ENCODE results near the gene SPATS2L. TPM values are rescaled to one million over a fixed set of nuclear protein-coding genes. Genes with fewer than 3 reads are reported as not detected.

Gene SPATS2L
- total and polyA plus RNA-seq, 9 donors, result 36.5 to 93.0 (median 70.6) TPM

DNA sequence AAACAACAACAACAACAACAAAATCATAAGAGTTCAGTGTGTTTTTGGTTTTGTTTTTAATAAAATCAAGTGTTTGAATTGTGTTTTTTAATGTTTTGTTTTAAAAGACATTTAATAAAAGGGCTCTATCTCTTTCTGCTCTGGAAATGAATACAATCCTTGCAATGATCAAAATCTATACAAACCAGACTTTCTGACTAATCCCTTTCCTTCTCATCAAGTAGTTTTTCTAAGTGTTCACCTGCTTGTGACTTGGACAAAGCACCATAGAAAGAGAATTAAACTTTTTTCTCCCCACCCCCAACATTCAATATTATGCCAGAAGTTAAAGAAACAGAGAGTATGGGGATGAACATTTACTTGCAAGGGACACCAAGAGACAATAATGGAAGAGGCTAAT lies 142.0 kb downstream of the SPATS2L start:
- TF ChIP-seq EP300 (IDR thresholded peaks at IDR 0.05) (no peak), CTCF (IDR thresholded peaks at IDR 0.05) (no peak), POLR2A (IDR thresholded peaks at IDR 0.05) (no peak)
- intact Hi-C loops (cut with DNase I), result no loop called here
- no peak overlapping the region for H3K4me3 ChIP-seq
- no peak overlapping the region for H3K27ac ChIP-seq
- no peaks in the 10 kb centered on the region for H3K36me3 ChIP-seq
- no peaks in the 10 kb centered on the region for H3K27me3 ChIP-seq
- H3K9me3 ChIP-seq, result no peaks in the 10 kb centered on the region
- no peaks in the 10 kb centered on the region for H3K4me1 ChIP-seq (ENCODE audit: insufficient read depth)
- DNase-seq, result no peak

DNA sequence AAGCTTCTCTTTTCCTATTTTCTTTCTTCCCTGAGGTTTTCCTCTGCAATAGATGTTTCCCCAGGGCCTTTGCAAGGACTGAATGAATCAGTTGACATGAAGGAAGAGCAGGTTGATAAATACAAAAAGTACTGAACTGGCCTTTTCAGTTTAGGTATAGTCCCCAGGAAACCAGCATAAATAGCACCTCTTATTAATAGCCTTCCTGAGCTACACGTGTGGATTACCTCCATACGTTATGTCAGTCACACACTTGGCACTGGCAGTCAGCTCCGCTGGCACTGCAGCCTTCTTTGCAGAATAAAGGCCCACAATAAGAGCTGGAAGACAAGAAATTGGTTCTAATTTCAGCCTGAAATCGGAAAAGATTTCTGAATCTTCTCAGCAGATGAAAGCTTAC lies 142.7 kb downstream of the SPATS2L start:
- Histone ChIP-seq H3K27ac (no peak overlapping the region), H3K36me3 (no peaks in the 10 kb centered on the region), H3K9me3 (no peaks in the 10 kb centered on the region), H3K27me3 (no peaks in the 10 kb centered on the region), H3K4me1 (ENCODE audit: insufficient read depth) (no peaks in the 10 kb centered on the region), H3K4me3 (no peak overlapping the region)
- WGBS, 3 donors, result 85 to 89% (median 89%) methylated on average over 4 of the region's 4 CpGs
- DNase-seq, result no peak
- intact Hi-C loops (cut with DNase I), result no loop called here
- TF ChIP-seq POLR2A (IDR thresholded peaks at IDR 0.05) (no peak), CTCF (IDR thresholded peaks at IDR 0.05) (no peak), EP300 (IDR thresholded peaks at IDR 0.05) (no peak)

DNA sequence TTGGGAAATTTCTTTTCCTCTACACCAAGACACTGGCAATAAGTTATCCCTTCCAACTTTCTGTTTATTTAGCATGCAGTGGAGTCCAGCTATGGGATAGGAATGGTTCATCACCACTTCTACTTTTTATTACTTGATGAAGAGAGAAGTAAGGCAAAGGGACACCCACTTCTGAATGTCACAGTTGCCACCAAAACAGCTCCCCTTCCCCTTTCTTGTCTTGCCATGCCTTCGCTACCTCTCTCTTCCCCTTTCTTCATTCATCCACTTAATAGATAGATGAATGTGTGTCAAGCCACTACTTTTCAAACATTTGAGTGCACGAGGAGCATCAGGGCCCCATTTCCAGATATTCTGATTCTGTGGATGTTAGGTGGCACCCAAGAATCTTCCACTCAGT lies 143.8 kb downstream of the SPATS2L start:
- intact Hi-C loops (cut with DNase I), result no loop called here
- Histone ChIP-seq H3K27ac (no peak overlapping the region), H3K36me3 (no peaks in the 10 kb centered on the region), H3K4me3 (no peak overlapping the region), H3K9me3 (no peaks in the 10 kb centered on the region), H3K27me3 (no peaks in the 10 kb centered on the region), H3K4me1 (ENCODE audit: insufficient read depth) (no peaks in the 10 kb centered on the region)
- TF ChIP-seq CTCF (IDR thresholded peaks at IDR 0.05) (no peak), POLR2A (IDR thresholded peaks at IDR 0.05) (no peak), EP300 (IDR thresholded peaks at IDR 0.05) (no peak)
- DNase-seq, result no peak
- 95 to 98% (median 97%) methylated on average over 2 of the region's 2 CpGs for WGBS, 3 donors

- H3K36me3 ChIP-seq, result no peaks in the 10 kb centered on the region
- H3K27ac ChIP-seq, result no peak overlapping the region
- intact Hi-C loops (cut with DNase I), result no loop called here
- H3K27me3 ChIP-seq, result no peaks in the 10 kb centered on the region
- no peak for TF ChIP-seq POLR2A (IDR thresholded peaks at IDR 0.05)
- TF ChIP-seq EP300 (IDR thresholded peaks at IDR 0.05), result no peak
- TF ChIP-seq CTCF (IDR thresholded peaks at IDR 0.05), result no peak
- DNase-seq, result no peak
- 87 to 93% (median 90%) methylated on average over 2 of the region's 2 CpGs for WGBS, 3 donors
- no peak overlapping the region for H3K4me3 ChIP-seq
- no peaks in the 10 kb centered on the region for H3K4me1 ChIP-seq (ENCODE audit: insufficient read depth)
- no peaks in the 10 kb centered on the region for H3K9me3 ChIP-seq
Observed at GRCh38 chr2:200451511-200451910, 145.0 kb downstream of the SPATS2L start.

DNA sequence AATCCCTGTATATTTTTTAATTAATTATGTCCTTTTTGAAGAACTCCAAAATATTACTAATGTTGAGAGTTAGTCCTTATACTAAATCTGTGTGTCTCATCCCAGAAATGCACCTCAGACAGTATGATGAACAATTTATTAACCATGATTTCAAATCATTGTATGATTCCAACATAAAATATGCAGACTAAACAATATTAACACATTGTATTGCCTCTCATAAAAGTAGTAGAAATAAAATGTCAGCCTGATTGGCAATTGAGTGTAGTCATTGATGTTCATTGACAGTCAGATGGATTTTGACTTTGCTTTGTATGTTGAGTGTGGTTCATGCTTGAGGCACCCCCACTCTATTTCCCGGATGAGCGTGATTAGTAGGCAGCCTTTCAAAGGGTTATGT lies 145.9 kb downstream of the SPATS2L start:
- Histone ChIP-seq H3K36me3 (no peaks in the 10 kb centered on the region), H3K27ac (no peak overlapping the region), H3K4me3 (no peak overlapping the region), H3K4me1 (ENCODE audit: insufficient read depth) (no peaks in the 10 kb centered on the region), H3K9me3 (no peaks in the 10 kb centered on the region), H3K27me3 (no peaks in the 10 kb centered on the region)
- no peak for DNase-seq
- 95 to 100% (median 98%) methylated on average over 2 of the region's 2 CpGs for WGBS, 3 donors
- TF ChIP-seq CTCF (IDR thresholded peaks at IDR 0.05) (no peak), POLR2A (IDR thresholded peaks at IDR 0.05) (no peak), EP300 (IDR thresholded peaks at IDR 0.05) (no peak)
- intact Hi-C loops (cut with DNase I), result no loop called here

Data from ovary (tissue), 9 donors.